OCI-LY7 (cell line): Measurements from ENCODE around the gene KIT. TPM values are rescaled to one million over a fixed set of nuclear protein-coding genes. Genes with fewer than 3 reads are reported as not detected.

Experiments used
- BruUV-seq: library from RNA; stranded (reverse); fragments of 400-500 nt; replicated peaks from 2 replicates; lab custom pipeline; 2021; lab: Mats Ljungman, UMichigan
- CTCF ChIA-PET: fragments of 300-600 bp; sonication (Branson Sonifier 250); formaldehyde crosslinking; loops from one replicate; lab custom pipeline; 2022; ENCODE audit warnings: antibody characterized with exemption; ENCODE audit not compliant: unreplicated experiment; lab: Charles Lee
- POLR2A ChIA-PET: fragments of 300-600 bp; sonication (Branson Sonifier 250); formaldehyde crosslinking; loops from one replicate; lab custom pipeline; 2022; ENCODE audit warnings: antibody characterized with exemption; lab: Charles Lee
- DNase-seq: peaks from one replicate; pipeline ENCODE4 v3.0.0-alpha.2; 2015; ENCODE audit warnings: low spot score
- H2AFZ ChIP-seq: fragments of 200-600 bp; sonication (generic), shearing (Covaris generic); 2 replicates; pipeline ENCODE4 v1.6.1; 2014; ENCODE audit warnings: mild to moderate bottlenecking, antibody characterized with exemption, low read length, moderate library complexity
- H3K27ac ChIP-seq: fragments of 200-600 bp; sonication (generic); 2 replicates; pipeline ENCODE4 v1.5.1; 2014; ENCODE audit warnings: mixed run types, low read depth, mild to moderate bottlenecking, moderate library complexity, low read length, inconsistent platforms; ENCODE audit not compliant: poor library complexity, severe bottlenecking
- H3K36me3 ChIP-seq: fragments of 200-600 bp; sonication (generic); 2 replicates; pipeline ENCODE4 v1.6.1; 2014; ENCODE audit warnings: mild to moderate bottlenecking, antibody characterized with exemption, low read length, moderate library complexity, mixed read lengths; ENCODE audit not compliant: insufficient read depth
- H3K4me1 ChIP-seq: fragments of 200-600 bp; sonication (generic); 2 replicates; pipeline ENCODE4 v1.5.1; 2014; ENCODE audit warnings: mild to moderate bottlenecking, low read length; ENCODE audit not compliant: insufficient read depth, poor library complexity, severe bottlenecking
- H3K4me2 ChIP-seq: fragments of 200-600 bp; sonication (generic); 2 replicates; pipeline ENCODE4 v1.6.1; 2014; ENCODE audit warnings: mild to moderate bottlenecking, low read length
- H3K4me3 ChIP-seq: fragments of 200-600 bp; sonication (generic); 2 replicates; pipeline ENCODE4 v1.5.1; 2014; ENCODE audit warnings: mild to moderate bottlenecking, low read depth, low read length; ENCODE audit not compliant: poor library complexity, severe bottlenecking
- H3K79me2 ChIP-seq: fragments of 200-600 bp; sonication (generic); 2 replicates; pipeline ENCODE4 v1.6.1; 2016; ENCODE audit warnings: low read depth, mild to moderate bottlenecking, low read length, moderate library complexity, mixed read lengths; ENCODE audit not compliant: insufficient read depth
- H3K9me2 ChIP-seq: fragments of 200-600 bp; sonication (generic); 2 replicates; pipeline ENCODE4 v1.6.1; 2016; ENCODE audit warnings: mild to moderate bottlenecking, low read length, mixed read lengths; ENCODE audit not compliant: insufficient read depth
- H3K9me3 ChIP-seq: fragments of 200-600 bp; sonication (generic); 2 replicates; pipeline ENCODE4 v1.6.1; 2014; ENCODE audit warnings: mild to moderate bottlenecking, mixed run types, low read length, mixed read lengths
- H4K20me1 ChIP-seq: fragments of 200-600 bp; sonication (generic); 2 replicates; pipeline ENCODE4 v1.6.1; 2014; ENCODE audit warnings: mild to moderate bottlenecking, antibody characterized with exemption, low read length, moderate library complexity, mixed read lengths; ENCODE audit not compliant: insufficient read depth
- EZH2phosphoT487 ChIP-seq: fragments of 200-600 bp; sonication (generic); IDR thresholded peaks from 2 replicates; pipeline ENCODE4 v1.6.1; 2018; ENCODE audit warnings: low read depth, borderline replicate concordance, mild to moderate bottlenecking, mixed run types, antibody characterized with exemption, low read length, moderate library complexity, mixed read lengths
- intact Hi-C: fragments of 100-400 bp; cut with micrococcal nuclease; formaldehyde crosslinking; loops from one replicate; pipeline ENCODE4 v1.10.0; 2022; ENCODE audit not compliant: unreplicated experiment
- total RNA-seq, 2 experiments: library from RNA; depleted of rRNA in 1 of 2; stranded (reverse); fragments of >200 nt in 1 of 2; shearing (Covaris generic) in 1 of 2; gene quantifications; 2 replicates each; pipeline ENCODE4 v1.2.3, GENCODE V29; 2014 to 2022
- TF ChIP-seq, protein P1 (sequence below): fragments of 200-600 bp; sonication (generic); conservative IDR thresholded peaks from 2 replicates; pipeline ENCODE4 v1.5.1; 2014; ENCODE audit warnings: mild to moderate bottlenecking, antibody characterized with exemption, low read length, moderate library complexity, mixed read lengths

Gene KIT
- total RNA-seq, 2 experiments from 2014 or later: not detected

DNA sequence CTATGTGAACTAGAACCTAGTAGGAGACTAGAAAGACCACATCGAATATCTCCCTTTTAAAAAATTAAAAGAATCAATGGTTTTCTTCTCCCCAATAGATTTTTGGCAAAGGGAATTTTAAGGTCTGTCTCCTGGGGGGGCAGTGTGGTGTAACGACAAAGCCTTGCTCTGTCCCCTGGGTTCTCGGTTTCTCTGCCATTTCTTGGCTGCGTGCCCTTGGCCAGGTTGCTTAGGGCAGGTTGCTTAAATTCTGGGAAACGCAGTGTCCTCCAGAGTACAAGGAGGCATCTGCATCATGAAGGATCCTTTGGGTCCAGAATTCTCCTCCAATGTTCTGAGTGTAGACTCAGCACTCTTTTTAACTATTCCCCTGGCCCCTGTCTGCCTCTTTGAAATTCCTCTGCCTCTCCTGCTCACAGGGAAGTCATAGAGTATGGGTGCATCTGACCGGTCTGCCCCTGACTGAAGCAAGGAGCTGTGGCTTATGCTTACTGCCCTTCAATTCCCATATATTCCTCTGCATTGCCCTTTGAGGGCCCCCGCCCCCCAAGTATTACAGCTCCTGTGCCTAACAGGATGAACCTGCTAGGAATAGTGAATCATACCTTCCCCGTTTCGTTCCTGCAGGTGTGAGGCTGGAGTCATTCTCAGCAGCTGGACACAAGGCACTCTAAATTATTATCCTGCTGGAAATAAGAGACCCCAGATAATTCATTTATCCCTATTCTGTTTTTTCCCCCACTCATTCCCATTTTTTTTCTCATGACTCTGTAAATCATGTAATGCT lies 2.2 kb downstream of the KIT start:
- Histone ChIP-seq H3K9me2 (no peaks in the 10 kb centered on the region), H3K9me3 (no peaks in the 10 kb centered on the region), H3K4me2 (no peak overlapping the region), H3K36me3 (no peaks in the 10 kb centered on the region), H4K20me1 (no peaks in the 10 kb centered on the region), H3K4me1 (no peaks in the 10 kb centered on the region), H3K27ac (no peak overlapping the region), H2AFZ (no peak overlapping the region), H3K79me2 (no peaks in the 10 kb centered on the region), H3K4me3 (no peak overlapping the region)
- intact Hi-C loops: no loop called here
- BruUV-seq: no TSS peak
- ChIA-PET POLR2A (no interaction called here), CTCF (no interaction called here)
- DNase-seq: no peak
- no peak for TF ChIP-seq EZH2phosphoT487

DNA sequence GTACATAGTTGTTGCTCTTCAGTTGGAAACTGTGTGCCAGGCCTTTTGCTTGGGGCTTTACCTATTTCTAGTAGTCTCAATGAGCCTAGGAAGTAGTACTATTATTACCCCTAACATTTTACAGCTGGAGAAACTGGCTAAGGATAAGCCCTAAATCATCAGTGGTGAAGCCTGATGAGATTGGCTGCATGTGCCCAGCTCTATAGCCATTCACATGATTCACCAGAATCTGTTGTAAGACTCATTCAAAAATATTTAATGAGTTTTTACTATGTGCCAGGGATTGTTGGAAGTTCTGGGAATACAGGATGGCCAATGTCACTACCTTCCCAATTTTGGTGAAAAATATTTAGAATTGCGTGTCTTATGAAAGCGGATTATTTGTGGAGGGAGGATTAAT lies 2.8 kb downstream of the KIT start:
- Histone ChIP-seq H3K4me1 (no peaks in the 10 kb centered on the region), H3K79me2 (no peaks in the 10 kb centered on the region), H3K4me2 (no peak overlapping the region), H4K20me1 (no peaks in the 10 kb centered on the region), H2AFZ (no peak overlapping the region), H3K4me3 (no peak overlapping the region), H3K9me2 (no peaks in the 10 kb centered on the region), H3K27ac (no peak overlapping the region), H3K36me3 (no peaks in the 10 kb centered on the region), H3K9me3 (no peaks in the 10 kb centered on the region)
- no peak for TF ChIP-seq EZH2phosphoT487
- TF ChIP-seq, protein P1, sequence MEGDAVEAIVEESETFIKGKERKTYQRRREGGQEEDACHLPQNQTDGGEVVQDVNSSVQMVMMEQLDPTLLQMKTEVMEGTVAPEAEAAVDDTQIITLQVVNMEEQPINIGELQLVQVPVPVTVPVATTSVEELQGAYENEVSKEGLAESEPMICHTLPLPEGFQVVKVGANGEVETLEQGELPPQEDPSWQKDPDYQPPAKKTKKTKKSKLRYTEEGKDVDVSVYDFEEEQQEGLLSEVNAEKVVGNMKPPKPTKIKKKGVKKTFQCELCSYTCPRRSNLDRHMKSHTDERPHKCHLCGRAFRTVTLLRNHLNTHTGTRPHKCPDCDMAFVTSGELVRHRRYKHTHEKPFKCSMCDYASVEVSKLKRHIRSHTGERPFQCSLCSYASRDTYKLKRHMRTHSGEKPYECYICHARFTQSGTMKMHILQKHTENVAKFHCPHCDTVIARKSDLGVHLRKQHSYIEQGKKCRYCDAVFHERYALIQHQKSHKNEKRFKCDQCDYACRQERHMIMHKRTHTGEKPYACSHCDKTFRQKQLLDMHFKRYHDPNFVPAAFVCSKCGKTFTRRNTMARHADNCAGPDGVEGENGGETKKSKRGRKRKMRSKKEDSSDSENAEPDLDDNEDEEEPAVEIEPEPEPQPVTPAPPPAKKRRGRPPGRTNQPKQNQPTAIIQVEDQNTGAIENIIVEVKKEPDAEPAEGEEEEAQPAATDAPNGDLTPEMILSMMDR: no peak
- no peak for DNase-seq
- ChIA-PET CTCF (interaction anchor here (0.5 kb wide), 1 partner anchor 53 kb away, joined by 3 read pairs; no protein-coding TSS in a partner anchor), POLR2A (no interaction called here)
- BruUV-seq: no TSS peak
- intact Hi-C loops: no loop called here

DNA sequence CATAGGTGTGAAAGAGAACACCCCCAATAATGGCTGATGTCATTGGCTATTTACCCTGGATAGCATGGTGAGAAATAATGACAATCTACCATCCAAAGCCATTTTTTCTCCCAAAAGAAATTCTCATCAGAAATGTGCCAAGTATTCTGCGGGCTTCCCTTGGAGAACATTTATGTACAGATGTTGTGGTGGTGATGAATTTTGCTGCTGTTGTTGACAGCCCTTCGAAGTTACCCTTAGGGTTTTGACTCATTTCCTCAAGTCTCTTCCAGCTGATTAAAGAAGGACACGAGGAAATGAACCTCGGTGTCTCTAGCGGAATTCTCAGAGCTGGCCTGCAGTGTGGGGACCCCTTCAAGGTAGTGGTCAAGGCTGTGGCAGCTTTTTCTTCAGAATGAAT lies 3.4 kb downstream of the KIT start:
- Histone ChIP-seq H3K36me3 (no peaks in the 10 kb centered on the region), H3K9me2 (no peaks in the 10 kb centered on the region), H3K27ac (no peak overlapping the region), H2AFZ (no peak overlapping the region), H3K4me2 (no peak overlapping the region), H4K20me1 (no peaks in the 10 kb centered on the region), H3K9me3 (no peaks in the 10 kb centered on the region), H3K4me1 (no peaks in the 10 kb centered on the region), H3K4me3 (no peak overlapping the region), H3K79me2 (no peaks in the 10 kb centered on the region)
- ChIA-PET CTCF (interaction anchor here (0.5 kb wide), 1 partner anchor 52 kb away, joined by 3 read pairs; no protein-coding TSS in a partner anchor), POLR2A (interaction anchor here (0.5 kb wide), 1 partner anchor 21 kb away, joined by 3 read pairs; no protein-coding TSS in a partner anchor)
- DNase-seq: no peak
- intact Hi-C loops: no loop called here
- TF ChIP-seq, protein P1: no peak
- no peak for TF ChIP-seq EZH2phosphoT487
- no TSS peak for BruUV-seq
